Measurements from ENCODE around the gene GALNT13.

GALNT13 gene

GRCh38 chr2:154324601-154325000 lies 452.9 kb downstream of the GALNT13 start:
- DNase-seq: no peak

DNA sequence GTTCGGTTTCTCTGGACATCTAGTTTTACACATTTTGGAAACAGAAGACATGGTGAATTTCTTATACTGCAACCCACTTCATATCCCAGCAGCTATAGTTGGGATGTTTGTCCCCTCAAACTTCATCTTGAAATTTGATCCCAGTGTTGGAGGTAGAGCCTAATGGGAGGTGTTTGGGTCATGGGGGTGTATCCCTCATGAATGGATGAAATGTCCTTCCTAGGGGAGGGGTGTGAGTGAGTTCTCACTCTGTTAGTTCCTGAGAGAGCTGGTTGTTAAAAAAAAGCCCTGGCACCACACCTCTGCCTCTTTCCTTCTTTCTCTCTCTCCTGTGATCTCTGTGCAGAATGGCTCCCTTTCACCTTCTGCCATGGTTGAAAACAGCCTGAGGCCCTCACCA lies 457.8 kb downstream of the GALNT13 start:
- no peak for DNase-seq

DNA sequence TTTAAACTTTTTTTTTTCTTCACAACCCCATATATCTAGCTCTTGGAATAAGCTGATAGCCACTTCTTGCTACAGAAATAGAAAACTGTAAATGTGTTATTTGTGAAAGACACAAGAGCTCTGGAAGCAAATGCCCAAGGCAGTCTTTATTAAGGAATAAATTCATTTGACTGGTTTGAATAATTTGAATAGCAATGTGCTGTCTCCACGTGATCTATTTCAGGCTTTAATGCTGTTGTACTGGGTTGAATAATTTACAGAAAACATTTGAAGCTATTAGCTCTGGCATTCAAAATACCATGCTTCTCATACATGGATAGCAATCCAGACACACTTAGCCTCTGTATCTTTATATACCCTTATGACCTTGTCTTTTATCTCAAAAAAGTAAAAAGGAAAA lies 460.1 kb downstream of the GALNT13 start:
- DNase-seq: no peak

GRCh38 chr2:154336201-154336600 lies 464.5 kb downstream of the GALNT13 start:
- DNase-seq: no peak

DNA sequence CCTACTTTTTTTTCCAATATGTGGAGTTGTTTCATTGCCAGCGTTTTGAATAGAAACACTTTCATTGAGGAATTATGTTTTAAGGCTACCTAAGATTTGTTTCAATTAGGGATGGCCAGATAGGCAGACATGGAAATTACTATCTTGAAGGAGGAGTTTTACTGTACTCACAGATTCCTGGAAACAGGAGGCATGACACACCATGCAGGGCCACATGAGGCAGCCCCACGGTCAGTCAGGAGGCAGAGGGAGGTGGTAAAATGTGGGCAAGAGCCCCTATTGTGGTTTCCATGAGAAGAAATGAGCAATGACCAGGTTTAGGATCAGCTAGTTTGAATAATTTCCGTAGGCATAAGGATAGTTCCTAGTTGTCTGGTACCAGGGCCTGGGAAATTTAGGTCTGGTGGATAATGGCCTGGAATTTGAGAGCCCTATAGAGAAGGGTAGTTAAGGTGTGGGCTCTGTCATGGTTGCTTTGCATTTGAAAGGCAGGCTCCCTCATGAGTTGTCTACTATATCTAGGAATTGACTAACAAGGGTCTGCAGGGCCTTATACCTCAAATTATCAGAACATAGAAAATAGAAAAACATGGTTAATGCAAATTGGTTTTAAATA lies 466.7 kb downstream of the GALNT13 start:
- DNase-seq: no peak

GRCh38 chr2:154343282-154343681 lies 471.6 kb downstream of the GALNT13 start:
- DNase-seq: no peak

GRCh38 chr2:154350911-154351310 lies 479.2 kb downstream of the GALNT13 start:
- no peak for DNase-seq

DNA sequence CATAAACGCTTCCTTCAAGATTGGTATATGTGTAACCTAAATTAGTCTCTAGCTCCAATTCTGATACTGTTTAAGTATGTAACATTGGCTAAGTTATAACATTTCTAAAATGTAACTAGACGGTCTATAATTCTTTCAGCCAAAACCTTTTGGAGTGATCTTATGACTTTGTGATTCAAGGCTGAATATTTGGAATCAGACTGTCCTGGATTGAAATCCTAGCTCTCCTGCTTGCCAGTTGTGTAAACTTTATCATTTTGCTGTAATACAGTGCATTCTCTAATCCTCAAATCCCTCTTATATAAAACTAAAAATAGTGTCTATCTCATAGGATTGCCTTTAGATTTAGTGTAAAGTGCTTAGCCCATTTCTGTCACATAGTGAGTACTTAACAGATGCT lies 489.6 kb downstream of the GALNT13 start:
- DNase-seq: no peak

DNA sequence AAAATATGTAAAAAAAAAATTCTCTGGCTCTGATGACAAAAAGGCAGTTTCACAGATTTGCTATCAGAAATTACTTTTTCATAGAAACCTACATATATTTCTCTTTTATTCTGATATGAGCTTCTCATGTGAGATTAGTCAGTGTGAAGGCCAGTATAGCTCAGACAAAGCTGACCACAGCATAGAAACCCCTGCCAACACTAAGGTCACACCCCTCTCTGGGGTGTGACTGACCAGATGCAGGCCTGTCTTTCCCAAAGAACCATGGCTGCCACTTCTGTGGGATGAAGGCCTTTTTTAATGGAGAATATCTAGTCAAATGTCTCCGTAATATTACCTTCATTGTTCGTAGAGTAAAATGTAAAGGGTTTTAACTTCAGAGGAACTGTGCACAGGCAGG lies 496.4 kb downstream of the GALNT13 start:
- no peak for DNase-seq

GRCh38 chr2:154370873-154371272 lies 499.2 kb downstream of the GALNT13 start:
- DNase-seq: no peak

DNA sequence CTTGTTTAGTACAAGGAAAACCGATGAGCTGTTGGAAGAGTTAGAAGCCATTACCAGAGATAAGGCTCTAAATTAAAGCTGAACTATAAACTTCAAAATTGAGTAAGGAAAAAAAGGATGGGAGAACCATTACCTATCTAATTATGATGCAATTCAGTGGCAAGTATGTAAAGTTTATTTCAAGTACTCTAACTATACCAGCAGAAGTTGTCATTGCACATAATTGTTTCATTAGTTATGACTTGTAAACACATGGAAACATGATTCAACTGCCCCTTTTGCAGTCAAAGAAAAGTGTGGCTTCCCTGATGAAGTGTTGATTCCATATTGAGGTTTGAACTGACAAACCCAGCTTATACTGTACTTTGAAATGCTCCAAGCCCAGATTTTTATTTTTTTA lies 502.7 kb downstream of the GALNT13 start:
- DNase-seq: no peak

GRCh38 chr2:154375579-154375931 lies 503.8 kb downstream of the GALNT13 start:
- peak in 3 of 4 experiments; percentile 3 to 46 (median 18) for DNase-seq

DNA sequence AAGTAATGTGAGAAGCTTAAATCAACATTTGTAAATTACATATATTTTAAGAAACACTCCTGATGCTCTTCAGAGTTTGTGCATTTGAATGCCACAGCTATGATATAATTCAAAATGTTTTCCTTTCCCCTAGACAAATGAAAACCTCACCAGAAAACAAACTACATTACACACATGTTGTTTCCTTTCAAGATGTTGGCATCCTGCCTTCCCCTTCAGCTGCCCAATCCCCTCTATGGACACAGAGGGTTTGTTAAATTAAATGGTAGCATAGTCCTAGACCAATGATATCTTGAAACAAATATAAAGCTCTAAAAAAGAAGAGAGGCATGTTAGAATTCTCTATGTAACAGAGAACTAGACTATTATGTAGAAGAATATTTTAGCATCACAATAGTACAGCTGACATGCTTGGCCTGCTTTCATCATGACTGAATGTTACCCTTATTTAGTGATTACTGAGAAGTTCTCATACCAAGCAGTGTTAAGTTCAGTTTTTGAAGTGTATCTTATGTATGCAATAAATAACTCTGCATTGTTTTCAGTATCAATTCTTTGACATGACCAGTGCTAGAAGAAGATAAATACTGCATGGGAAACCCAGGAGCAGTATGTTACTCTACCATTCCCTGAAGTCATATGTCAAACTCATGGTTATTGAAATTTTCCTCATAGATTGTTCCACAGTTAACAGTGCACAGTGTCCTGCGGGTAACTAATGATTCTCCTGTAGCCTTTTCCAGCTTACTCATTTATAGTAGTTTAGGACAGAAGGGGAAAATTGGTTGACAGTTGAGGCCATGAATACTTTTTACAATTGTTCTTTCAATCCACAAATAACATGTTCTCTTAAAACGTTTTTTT lies 510.4 kb downstream of the GALNT13 start:
- DNase-seq: no peak

DNA sequence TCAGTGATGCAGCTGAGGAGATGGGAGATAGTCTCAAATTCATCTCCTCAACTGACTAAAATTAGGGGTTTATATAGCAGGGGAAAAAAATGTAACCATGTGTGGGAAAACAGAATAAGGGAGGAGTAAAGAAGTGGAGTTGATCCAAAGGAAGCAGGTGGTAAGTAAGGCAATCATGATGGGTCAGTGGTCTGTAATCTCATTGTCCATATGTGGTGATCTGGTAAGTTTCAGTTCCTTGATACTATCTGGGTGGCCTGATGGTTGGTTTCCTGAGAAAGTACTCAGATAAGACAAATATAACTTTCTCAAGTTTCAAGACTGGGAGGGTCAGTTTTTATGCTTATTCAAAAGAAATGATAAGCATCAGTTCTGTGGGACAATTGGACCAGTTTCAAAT lies 514.5 kb downstream of the GALNT13 start:
- DNase-seq: no peak

GRCh38 chr2:154391051-154391450 lies 519.3 kb downstream of the GALNT13 start:
- no peak for DNase-seq

- no peak for DNase-seq
These were observed 520.5 kb downstream of the GALNT13 start for GRCh38 chr2:154392256-154392655.

DNA sequence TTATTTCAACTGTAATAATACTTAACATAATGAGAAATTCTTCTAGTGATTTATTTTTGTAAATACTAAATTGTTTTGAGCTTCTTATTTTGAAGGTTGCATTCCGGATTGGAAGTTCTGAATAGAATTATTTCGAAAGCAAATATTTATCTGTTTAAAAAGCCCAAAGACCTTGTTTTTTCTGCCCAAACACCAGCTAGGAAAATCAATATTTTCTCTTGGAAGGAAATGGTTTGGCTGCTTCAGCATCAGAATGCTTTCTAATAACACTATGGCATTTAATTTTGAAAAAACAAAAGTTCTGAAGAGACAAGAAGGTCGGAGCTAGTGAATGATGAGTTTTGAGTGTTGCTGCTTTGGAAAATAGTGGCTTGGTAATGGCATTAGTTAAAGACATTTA lies 522.9 kb downstream of the GALNT13 start:
- DNase-seq: no peak

DNA sequence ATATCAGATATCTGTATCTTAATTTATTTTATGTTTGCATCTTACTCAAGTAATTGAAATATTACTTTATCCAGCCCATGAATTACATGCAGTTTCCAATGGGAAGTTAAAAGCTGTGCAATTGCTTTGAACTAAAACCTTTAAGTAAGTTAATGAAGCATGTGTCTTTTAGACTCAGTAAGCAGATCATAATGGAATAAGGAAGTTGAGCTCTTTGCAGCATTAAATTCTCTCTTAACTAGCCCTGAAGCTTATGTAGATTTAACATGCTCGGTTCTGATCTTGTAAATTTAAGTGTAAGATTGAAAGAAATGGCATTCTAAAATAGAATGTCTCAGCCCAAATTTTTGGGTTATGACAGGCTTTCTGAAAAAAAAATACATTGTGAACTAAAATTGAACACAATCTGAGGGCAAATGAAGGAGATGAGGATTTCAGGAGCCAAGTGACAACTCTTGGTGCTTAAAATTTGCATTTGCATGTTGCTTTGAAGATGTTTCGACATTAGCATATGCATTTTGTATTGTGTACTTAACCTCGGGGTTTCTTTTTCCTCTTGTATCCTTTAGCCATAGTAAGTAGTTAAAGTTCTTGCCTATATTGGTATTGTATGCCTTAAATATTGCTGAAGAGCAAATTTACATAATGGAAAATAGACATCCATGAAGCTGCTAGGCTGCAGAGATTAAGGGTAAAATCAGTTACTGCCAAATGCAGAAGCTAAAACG lies 529.0 kb downstream of the GALNT13 start:
- DNase-seq: no peak

- peak in 2 of 4 experiments; percentile 27 to 35 for DNase-seq
These were observed 530.5 kb downstream of the GALNT13 start for GRCh38 chr2:154402213-154402612.

- no peak for DNase-seq
These were observed 531.6 kb downstream of the GALNT13 start for GRCh38 chr2:154403242-154403790.

GRCh38 chr2:154408786-154409185 lies 537.1 kb downstream of the GALNT13 start:
- DNase-seq: no peak

DNA sequence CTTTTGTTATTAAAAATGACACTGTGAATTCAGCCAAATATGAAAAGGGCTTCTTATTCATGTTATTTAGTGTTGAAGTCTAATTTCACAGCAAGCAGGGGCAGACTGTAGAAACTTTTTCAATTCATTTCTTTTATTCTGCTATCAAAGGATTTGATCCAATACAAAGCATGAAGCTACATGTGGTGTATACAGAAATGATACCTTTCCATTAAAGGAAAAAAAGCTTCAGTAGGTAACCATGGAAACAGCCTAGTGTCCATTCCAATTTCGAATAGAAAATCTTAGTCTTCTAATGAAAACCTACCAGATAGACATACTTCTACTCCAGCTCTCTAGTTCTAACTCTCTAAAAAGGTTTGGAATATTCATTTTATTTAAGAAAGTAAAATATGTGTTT lies 550.5 kb downstream of the GALNT13 start:
- DNase-seq: no peak

- DNase-seq: peak in 3 of 4 experiments; percentile 3 to 17 (median 13)
These were observed 554.3 kb downstream of the GALNT13 start for GRCh38 chr2:154425994-154426393.

Measured in suppressor macrophage (primary cell).